Right lobe of liver (tissue), 4 donors: ENCODE measurements around the gene OR1K1.

Experiments
- POLR2A ChIP-seq: fragments of 450-650 bp; IDR thresholded peaks from one replicate; pipeline ENCODE4 v1.6.1; 2017; ENCODE audit warnings: antibody characterized with exemption, mild to moderate bottlenecking
- TF ChIP-seq, protein P1 (sequence below), 4 donors: fragments of 200-600 bp in 3 of 4; fragments of 450-650 bp in 1 of 4; IDR thresholded peaks; one replicate each; pipeline versions ENCODE4 v1.5.1 to v1.8.0; 2016 to 2022; ENCODE audit warnings: antibody characterized with exemption in 4 of 4, mild to moderate bottlenecking in 2 of 4
- donor health status: DM: no; HTN: no; CAD: no.
- donor health status: DM: no; HTN: no; CAD: no.
- donor health status: DM: no; HTN: yes; CAD: no.

DNA sequence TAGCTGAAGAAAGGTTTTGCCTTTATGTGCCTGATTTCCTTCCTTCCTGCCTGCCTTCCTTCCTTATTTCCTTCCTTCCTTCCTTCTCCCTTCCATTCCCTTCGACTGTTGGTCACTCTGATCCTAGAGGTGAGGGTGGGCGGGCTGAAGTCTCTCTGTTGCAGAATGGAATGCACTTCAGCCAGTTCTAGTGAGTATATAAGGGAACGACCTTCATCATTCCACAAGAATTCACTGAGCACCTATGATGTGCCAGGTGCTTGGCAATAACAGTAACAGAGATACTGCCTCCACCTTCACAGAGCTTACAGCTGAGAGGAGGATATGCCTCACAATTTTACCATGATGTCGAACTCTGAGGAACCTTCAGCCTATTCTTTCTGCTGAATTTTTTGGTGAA, 19.9 kb upstream of the OR1K1 start:
- TF ChIP-seq, protein P1, sequence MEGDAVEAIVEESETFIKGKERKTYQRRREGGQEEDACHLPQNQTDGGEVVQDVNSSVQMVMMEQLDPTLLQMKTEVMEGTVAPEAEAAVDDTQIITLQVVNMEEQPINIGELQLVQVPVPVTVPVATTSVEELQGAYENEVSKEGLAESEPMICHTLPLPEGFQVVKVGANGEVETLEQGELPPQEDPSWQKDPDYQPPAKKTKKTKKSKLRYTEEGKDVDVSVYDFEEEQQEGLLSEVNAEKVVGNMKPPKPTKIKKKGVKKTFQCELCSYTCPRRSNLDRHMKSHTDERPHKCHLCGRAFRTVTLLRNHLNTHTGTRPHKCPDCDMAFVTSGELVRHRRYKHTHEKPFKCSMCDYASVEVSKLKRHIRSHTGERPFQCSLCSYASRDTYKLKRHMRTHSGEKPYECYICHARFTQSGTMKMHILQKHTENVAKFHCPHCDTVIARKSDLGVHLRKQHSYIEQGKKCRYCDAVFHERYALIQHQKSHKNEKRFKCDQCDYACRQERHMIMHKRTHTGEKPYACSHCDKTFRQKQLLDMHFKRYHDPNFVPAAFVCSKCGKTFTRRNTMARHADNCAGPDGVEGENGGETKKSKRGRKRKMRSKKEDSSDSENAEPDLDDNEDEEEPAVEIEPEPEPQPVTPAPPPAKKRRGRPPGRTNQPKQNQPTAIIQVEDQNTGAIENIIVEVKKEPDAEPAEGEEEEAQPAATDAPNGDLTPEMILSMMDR (IDR thresholded peaks at IDR 0.05) = no peak
- no peak for TF ChIP-seq POLR2A
